CD14-positive monocyte (primary cell): ENCODE results near the gene KRTAP5-5. TPM values are rescaled to one million over a fixed set of nuclear protein-coding genes. Genes with fewer than 3 reads are reported as not detected.
"Not testable (repeated sequence)": the region's sequence is repeated elsewhere in the genome, so short reads cannot be mapped to it uniquely, and the experiment has no call there.

ENCODE experiments used
- DNase-seq, 3 donors: peaks; one replicate each; pipeline ENCODE4 v3.0.0-alpha.2; 2011 to 2022
- H2AFZ ChIP-seq: 2 replicates; pipeline ENCODE4 v1.6.0; 2012; ENCODE audit warnings: mild to moderate bottlenecking, low read depth, low read length, inconsistent platforms; ENCODE audit not compliant: insufficient read depth, poor library complexity, severe bottlenecking
- H3K27ac ChIP-seq, 2 donors: 1 replicate in 1 of 2; 2 replicates in 1 of 2; pipeline ENCODE4 v1.5.1; 2012 to 2013; ENCODE audit warnings: low read length in 2 of 2, control low read depth in 1 of 2, inconsistent platforms in 1 of 2, low read depth in 1 of 2, mild to moderate bottlenecking in 1 of 2
- H3K27me3 ChIP-seq, 2 donors: one replicate each; pipeline versions ENCODE4 v1.6.0 to v1.6.1; 2011 to 2013; ENCODE audit warnings: low read length in 2 of 2; ENCODE audit not compliant: control insufficient read depth in 2 of 2, insufficient read depth in 2 of 2
- H3K36me3 ChIP-seq, 2 donors: replicated peaks in 1 of 2; 1 replicate in 1 of 2; 2 replicates in 1 of 2; pipeline versions ENCODE4 v1.5.1 to v1.6.1; 2012 to 2013; ENCODE audit warnings: low read length in 2 of 2, control low read depth in 1 of 2, inconsistent platforms in 1 of 2, mild to moderate bottlenecking in 1 of 2; ENCODE audit not compliant: insufficient read depth in 2 of 2, control insufficient read depth in 1 of 2
- H3K4me1 ChIP-seq, 2 donors: 1 replicate in 1 of 2; 2 replicates in 1 of 2; pipeline versions ENCODE4 v1.5.1 to v1.6.1; 2012 to 2013; ENCODE audit warnings: low read length in 2 of 2, control low read depth in 1 of 2, inconsistent platforms in 1 of 2, mild to moderate bottlenecking in 1 of 2, moderate library complexity in 1 of 2; ENCODE audit not compliant: insufficient read depth in 2 of 2, control insufficient read depth in 1 of 2
- H3K4me2 ChIP-seq: replicated peaks from 2 replicates; pipeline ENCODE3; 2012; ENCODE audit warnings: low read length, moderate library complexity, mild to moderate bottlenecking; ENCODE audit not compliant: poor library complexity, severe bottlenecking; ENCODE audit errors: extremely low read depth
- H3K4me3 ChIP-seq, 3 experiments: fragments of 200-600 bp in 1 of 3; sonication (generic) in 1 of 3; replicated peaks in 1 of 3; 1 replicate in 2 of 3; 2 replicates in 1 of 3; pipeline ENCODE4 v1.5.1; 2011 to 2013; ENCODE audit warnings: low read length in 3 of 3, mild to moderate bottlenecking in 3 of 3, control low read depth in 2 of 3, low read depth in 2 of 3, inconsistent platforms in 1 of 3, moderate library complexity in 1 of 3
- H3K79me2 ChIP-seq: 2 replicates; pipeline ENCODE4 v1.6.0; 2012; ENCODE audit warnings: mild to moderate bottlenecking, control low read depth, inconsistent platforms, low read length, moderate library complexity; ENCODE audit not compliant: insufficient read depth
- H3K9ac ChIP-seq: 2 replicates; pipeline ENCODE4 v1.6.0; 2017; ENCODE audit warnings: low read length, mild to moderate bottlenecking; ENCODE audit not compliant: insufficient read depth, poor library complexity, severe bottlenecking
- H3K9me3 ChIP-seq, 2 donors: replicated peaks in 1 of 2; 1 replicate in 1 of 2; 2 replicates in 1 of 2; pipeline versions ENCODE4 v1.5.1 to v1.6.1; 2012 to 2013; ENCODE audit warnings: low read length in 2 of 2, control low read depth in 1 of 2; ENCODE audit not compliant: control insufficient read depth in 1 of 2, insufficient read depth in 1 of 2
- H4K20me1 ChIP-seq: 2 replicates; pipeline ENCODE4 v1.6.0; 2012; ENCODE audit warnings: mild to moderate bottlenecking, low read length, control low read depth, moderate library complexity; ENCODE audit not compliant: insufficient read depth
- H3K27ac Mint-ChIP-seq, 7 donors: one replicate each; pipeline ENCODE4 v1.8.0; 2020; ENCODE audit warnings: mild to moderate bottlenecking in 7 of 7, mixed read lengths in 7 of 7, moderate library complexity in 6 of 7, inconsistent platforms in 2 of 7
- H3K27me3 Mint-ChIP-seq, 3 donors: one replicate each; pipeline ENCODE4 v1.8.0; 2021 to 2022; ENCODE audit warnings: low read depth in 3 of 3, mild to moderate bottlenecking in 3 of 3, mixed read lengths in 3 of 3, moderate library complexity in 3 of 3, inconsistent platforms in 1 of 3
- H3K36me3 Mint-ChIP-seq, 2 donors: one replicate each; pipeline ENCODE4 v1.8.0; 2020; ENCODE audit warnings: mixed read lengths in 2 of 2, inconsistent platforms in 1 of 2, mild to moderate bottlenecking in 1 of 2
- H3K4me1 Mint-ChIP-seq: one replicate; pipeline ENCODE4 v1.8.0; 2020; ENCODE audit warnings: mild to moderate bottlenecking, mixed read lengths
- H3K4me3 Mint-ChIP-seq, 2 donors: one replicate each; pipeline ENCODE4 v1.8.0; 2020; ENCODE audit warnings: mild to moderate bottlenecking in 2 of 2, mixed read lengths in 2 of 2, moderate library complexity in 1 of 2
- H3K9me3 Mint-ChIP-seq, 7 donors: one replicate each; pipeline ENCODE4 v1.8.0; 2020 to 2022; ENCODE audit warnings: mixed read lengths in 7 of 7, mild to moderate bottlenecking in 6 of 7, moderate library complexity in 6 of 7, inconsistent platforms in 2 of 7
- CTCF ChIP-seq: fragments of 200-600 bp; IDR thresholded peaks from one replicate; pipeline ENCODE4 v1.8.0; 2022; ENCODE audit warnings: antibody characterized with exemption, mild to moderate bottlenecking
- WGBS: methylation state at CpG from one replicate; pipeline ENCODE4 v1.1.5; 2013; ENCODE audit warnings: missing lambda C conversion rate; ENCODE audit not compliant: insufficient coverage; 5-methylcytosine and 5-hydroxymethylcytosine counted together
- intact Hi-C, 2 donors: fragments of 100-400 bp; cut with micrococcal nuclease; formaldehyde crosslinking; loops; one replicate each; pipeline versions ENCODE4 v1.15.0 to v1.15.1; 2023
- polyA plus RNA-seq, 3 donors: library from polyadenylated mRNA; depleted of rRNA in 1 of 3; unstranded in 2 of 3; stranded (reverse) in 1 of 3; fragments of 300-500 nt in 2 of 3; fragments of >200 nt in 1 of 3; fragmentation: Illumina TruSeq in 2 of 3; gene quantifications; 1 replicate in 2 of 3; 2 replicates in 1 of 3; pipeline ENCODE4 v1.2.3, GENCODE V29; 2012 to 2021

Gene KRTAP5-5
- polyA plus RNA-seq, 3 donors: not detected

GRCh38 chr11:1597331-1597993 lies 32.1 kb upstream of the KRTAP5-5 start:
- H3K27ac Mint-ChIP-seq: peak overlapping the region in 2 of 7 donors; percentile 39 to 62
- DNase-seq: no peak
- H2AFZ ChIP-seq: no peak overlapping the region

GRCh38 chr11:1597994-1598380 lies 31.6 kb upstream of the KRTAP5-5 start, which contains the start of gene KRTAP5-2:
Gene KRTAP5-2 (minus strand): TSS chr11:1598294. CDS start chr11:1598250, 44 bp downstream.
- peaks cover 56 to 75% (median 71%) of the 10 kb centered on the region in 3 donors for H3K27me3 Mint-ChIP-seq
- Histone ChIP-seq H4K20me1 (no peaks in the 10 kb centered on the region), H2AFZ (no peak within 1 kb of the TSS), H3K4me2 (no peak within 1 kb of the TSS), H3K9ac (no peak within 1 kb of the TSS), H3K79me2 (no peaks in the 10 kb centered on the region), H3K36me3 (no peaks in the 10 kb centered on the region), H3K4me1 (no peaks in the 10 kb centered on the region), H3K4me3 (no peak within 1 kb of the TSS), H3K9me3 (no peaks in the 10 kb centered on the region), H3K27ac (no peak within 1 kb of the TSS), H3K27me3 (peaks cover 5 to 25% of the 10 kb centered on the region in 2 donors)
- no peak for TF ChIP-seq CTCF
- H3K4me1 Mint-ChIP-seq: no peaks in the 10 kb centered on the region
- no peak for DNase-seq
- peak within 1 kb of the TSS in 3 of 7 donors; percentile 23 to 62 (median 39) for H3K27ac Mint-ChIP-seq
- intact Hi-C loops: no loop called here
- H3K4me3 Mint-ChIP-seq: peak within 1 kb of the TSS in 1 of 2 donors; percentile 40
- WGBS: 0% methylated on average over 1 of the region's 4 CpGs
- H3K36me3 Mint-ChIP-seq: no peaks in the 10 kb centered on the region
- H3K9me3 Mint-ChIP-seq: peaks cover 0 to 2% (median 0%) of the 10 kb centered on the region in 7 donors

More at GRCh38 chr11:1597331-1597993, 32.1 kb upstream of the KRTAP5-5 start:
- Histone ChIP-seq H3K36me3 (no peaks in the 10 kb centered on the region), H3K27ac (no peak overlapping the region), H3K4me1 (no peaks in the 10 kb centered on the region), H3K79me2 (no peaks in the 10 kb centered on the region), H3K4me3 (no peak overlapping the region), H4K20me1 (no peaks in the 10 kb centered on the region), H3K27me3 (peaks cover 5 to 30% of the 10 kb centered on the region in 2 donors), H3K9ac (no peak overlapping the region), H3K9me3 (no peaks in the 10 kb centered on the region), H3K4me2 (no peak overlapping the region)
- H3K4me3 Mint-ChIP-seq: peak overlapping the region in 1 of 2 donors; percentile 18
- 88% methylated on average over 10 of the region's 10 CpGs for WGBS
- no peaks in the 10 kb centered on the region for H3K4me1 Mint-ChIP-seq
- H3K9me3 Mint-ChIP-seq: peaks cover 0 to 2% (median 0%) of the 10 kb centered on the region in 7 donors
- intact Hi-C loops: no loop called here
- peaks cover 57 to 80% (median 73%) of the 10 kb centered on the region in 3 donors for H3K27me3 Mint-ChIP-seq
- no peaks in the 10 kb centered on the region for H3K36me3 Mint-ChIP-seq
- TF ChIP-seq CTCF: no peak

- intact Hi-C loops: not testable (repeated sequence)
These were observed 31.2 kb upstream of the KRTAP5-5 start for GRCh38 chr11:1598406-1598805.

More at GRCh38 chr11:1598406-1598805, 31.2 kb upstream of the KRTAP5-5 start:
- Mint-ChIP-seq H3K27me3 (peaks cover 53 to 74% (median 67%) of the 10 kb centered on the region in 3 donors), H3K4me3 (peak overlapping the region in 1 of 2 donors; percentile 40), H3K27ac (peak overlapping the region in 1 of 7 donors; percentile 23)
- not testable (repeated sequence) for H3K9ac ChIP-seq, H3K9me3 ChIP-seq, H3K27ac ChIP-seq, DNase-seq, H3K79me2 ChIP-seq, H3K4me2 ChIP-seq, H3K4me3 ChIP-seq, H3K36me3 Mint-ChIP-seq, H3K4me1 ChIP-seq, H3K36me3 ChIP-seq, H4K20me1 ChIP-seq, H3K9me3 Mint-ChIP-seq, H2AFZ ChIP-seq, H3K4me1 Mint-ChIP-seq
- H3K27me3 ChIP-seq: peaks cover 5 to 23% of the 10 kb centered on the region in 2 donors
- WGBS: no CpG with 5 or more reads among the region's 3 CpGs
